Fibroblast of lung (primary cell): Measurements from ENCODE around the gene SERBP1. TPM values are rescaled to one million over a fixed set of nuclear protein-coding genes. Genes with fewer than 3 reads are reported as not detected.

ENCODE experiments used
- DNase-seq, 2 donors: peaks; one replicate each; pipeline versions ENCODE4 v3.0.0 to v3.0.0-alpha.2; 2010; ENCODE audit warnings: low read depth in 2 of 2
- H2AFZ ChIP-seq: 2 replicates; pipeline ENCODE4 v1.5.1; 2012; ENCODE audit warnings: low read length, control low read depth, inconsistent platforms
- H3K27ac ChIP-seq: 2 replicates; pipeline ENCODE4 v1.5.1; 2011; ENCODE audit warnings: low read length, control low read depth; ENCODE audit not compliant: insufficient read depth
- H3K27me3 ChIP-seq: 2 replicates; pipeline ENCODE4 v1.5.1; 2011; ENCODE audit warnings: mild to moderate bottlenecking, low read length; ENCODE audit not compliant: control insufficient read depth, insufficient read depth
- H3K36me3 ChIP-seq: 2 replicates; pipeline ENCODE4 v1.5.1; 2011; ENCODE audit warnings: low read length; ENCODE audit not compliant: control insufficient read depth, insufficient read depth
- H3K4me1 ChIP-seq: 2 replicates; pipeline ENCODE4 v1.5.1; 2011; ENCODE audit warnings: low read length; ENCODE audit not compliant: control insufficient read depth, insufficient read depth; ENCODE audit errors: extremely low read depth
- H3K4me2 ChIP-seq: 2 replicates; pipeline ENCODE4 v1.5.1; 2011; ENCODE audit warnings: low read length, control low read depth; ENCODE audit not compliant: insufficient read depth; ENCODE audit errors: extremely low read depth
- H3K4me3 ChIP-seq, 4 experiments: fragments of 200-600 bp in 1 of 4; sonication (generic) in 1 of 4; replicated peaks in 1 of 4; 2 replicates each; pipeline ENCODE4 v1.5.1; 2011 to 2016; ENCODE audit warnings: low read length in 4 of 4, low read depth in 3 of 4, mild to moderate bottlenecking in 3 of 4, control low read depth in 2 of 4, inconsistent platforms in 1 of 4, mixed read lengths in 1 of 4; ENCODE audit not compliant: insufficient read depth in 1 of 4; ENCODE audit errors: control extremely low read depth in 1 of 4
- H3K79me2 ChIP-seq: 2 replicates; pipeline ENCODE4 v1.5.1; 2012; ENCODE audit warnings: mild to moderate bottlenecking, low read length, inconsistent platforms; ENCODE audit not compliant: control insufficient read depth, insufficient read depth
- H3K9ac ChIP-seq: 2 replicates; pipeline ENCODE4 v1.5.1; 2011; ENCODE audit warnings: mild to moderate bottlenecking, low read length, control low read depth; ENCODE audit not compliant: insufficient read depth
- H3K9me3 ChIP-seq: 2 replicates; pipeline ENCODE4 v1.5.1; 2012; ENCODE audit warnings: low read depth, low read length; ENCODE audit not compliant: control insufficient read depth, insufficient read depth
- H4K20me1 ChIP-seq: 2 replicates; pipeline ENCODE4 v1.5.1; 2011; ENCODE audit warnings: low read length; ENCODE audit not compliant: control insufficient read depth, insufficient read depth; ENCODE audit errors: extremely low read depth
- CTCF ChIP-seq, 2 donors: IDR thresholded peaks in 1 of 2; conservative IDR thresholded peaks in 1 of 2; 1 replicate in 1 of 2; 2 replicates in 1 of 2; pipeline ENCODE4 v1.5.1; 2011 to 2012; ENCODE audit warnings: low read length in 2 of 2, control low read depth in 1 of 2, inconsistent platforms in 1 of 2, low read depth in 1 of 2, mild to moderate bottlenecking in 1 of 2
- EZH2 ChIP-seq: IDR thresholded peaks from 2 replicates; pipeline ENCODE4 v1.5.1; 2012; ENCODE audit warnings: low read length, control low read depth, mild to moderate bottlenecking; ENCODE audit errors: missing control alignments
- polyA plus RNA-seq, 2 donors: library from polyadenylated mRNA; depleted of rRNA in 1 of 2; stranded (reverse) in 1 of 2; unstranded in 1 of 2; fragments of >200 nt; gene quantifications; 2 replicates each; pipeline ENCODE4 v1.2.1, GENCODE V29; 2011 to 2012; ENCODE audit warnings: missing spikeins in 1 of 2
- total RNA-seq: library from RNA; depleted of rRNA; stranded (reverse); fragments of >200 nt; gene quantifications from 2 replicates; pipeline ENCODE4 v1.2.1, GENCODE V29; 2014

Gene SERBP1
- total and polyA plus RNA-seq, 2 donors (not counting 1 experiment from before 2014, with no cell fraction given) = 128 to 273 TPM

GRCh38 chr1:67464058-67464457, 33.9 kb upstream of the SERBP1 start:
- Histone ChIP-seq H3K4me1 (no peaks in the 10 kb centered on the region), H3K36me3 (no peaks in the 10 kb centered on the region), H3K79me2 (no peaks in the 10 kb centered on the region), H4K20me1 (no peaks in the 10 kb centered on the region), H3K9ac (no peak overlapping the region), H3K4me3 (no peak overlapping the region), H3K4me2 (no peak overlapping the region), H3K27me3 (peaks cover 2% of the 10 kb centered on the region), H2AFZ (no peak overlapping the region), H3K27ac (no peak overlapping the region), H3K9me3 (no peaks in the 10 kb centered on the region)
- no peak for DNase-seq
- no peak for TF ChIP-seq CTCF (conservative IDR thresholded peaks at IDR 0.05 in 1 of 2, IDR thresholded peaks at IDR 0.05 in 1 of 2; ENCODE audit: low read depth in 1 of 2, low read length in 2 of 2)
- no peak for TF ChIP-seq EZH2

GRCh38 chr1:67463298-67463955, 33.2 kb upstream of the SERBP1 start:
- TF ChIP-seq EZH2 (no peak), CTCF (conservative IDR thresholded peaks at IDR 0.05 in 1 of 2, IDR thresholded peaks at IDR 0.05 in 1 of 2; ENCODE audit: low read depth in 1 of 2, low read length in 2 of 2) (no peak)

GRCh38 chr1:67460676-67461500, 30.7 kb upstream of the SERBP1 start:
- no peak overlapping the region for H3K27ac ChIP-seq
- no peak for TF ChIP-seq CTCF (conservative IDR thresholded peaks at IDR 0.05 in 1 of 2, IDR thresholded peaks at IDR 0.05 in 1 of 2; ENCODE audit: low read depth in 1 of 2, low read length in 2 of 2)
- no peak for TF ChIP-seq EZH2
- H3K4me1 ChIP-seq = no peaks in the 10 kb centered on the region
- DNase-seq = peak in 1 of 2 donors; percentile 19
- H3K27me3 ChIP-seq = peaks cover 2% of the 10 kb centered on the region
- no peaks in the 10 kb centered on the region for H3K79me2 ChIP-seq
- no peak overlapping the region for H2AFZ ChIP-seq
- H3K4me3 ChIP-seq = no peak overlapping the region
- no peaks in the 10 kb centered on the region for H3K9me3 ChIP-seq
- H3K9ac ChIP-seq = no peak overlapping the region
- no peaks in the 10 kb centered on the region for H3K36me3 ChIP-seq
- no peaks in the 10 kb centered on the region for H4K20me1 ChIP-seq
- H3K4me2 ChIP-seq = no peak overlapping the region

More at GRCh38 chr1:67463298-67463955, 33.2 kb upstream of the SERBP1 start:
- H3K4me3 ChIP-seq = no peak overlapping the region
- no peak overlapping the region for H2AFZ ChIP-seq
- no peaks in the 10 kb centered on the region for H3K36me3 ChIP-seq
- no peaks in the 10 kb centered on the region for H3K4me1 ChIP-seq
- H3K79me2 ChIP-seq = no peaks in the 10 kb centered on the region
- no peak overlapping the region for H3K9ac ChIP-seq
- no peaks in the 10 kb centered on the region for H4K20me1 ChIP-seq
- DNase-seq = peak in 1 of 2 donors; percentile 25
- peaks cover 2% of the 10 kb centered on the region for H3K27me3 ChIP-seq
- H3K4me2 ChIP-seq = no peak overlapping the region
- no peak overlapping the region for H3K27ac ChIP-seq
- no peaks in the 10 kb centered on the region for H3K9me3 ChIP-seq
